Measurements from ENCODE around the gene CCDC66.
"Not testable (repeated sequence)": the region's sequence is repeated elsewhere in the genome, so short reads cannot be mapped to it uniquely, and the experiment has no call there.

The CCDC66 gene

GRCh38 chr3:56557831-56558170 lies 826 bp downstream of the CCDC66 start:
- in situ Hi-C loops (cut with MboI; ENCODE audit: low sequenced_read_pairs, unreplicated experiment): no loop called here
- TF ChIP-seq, protein P1, sequence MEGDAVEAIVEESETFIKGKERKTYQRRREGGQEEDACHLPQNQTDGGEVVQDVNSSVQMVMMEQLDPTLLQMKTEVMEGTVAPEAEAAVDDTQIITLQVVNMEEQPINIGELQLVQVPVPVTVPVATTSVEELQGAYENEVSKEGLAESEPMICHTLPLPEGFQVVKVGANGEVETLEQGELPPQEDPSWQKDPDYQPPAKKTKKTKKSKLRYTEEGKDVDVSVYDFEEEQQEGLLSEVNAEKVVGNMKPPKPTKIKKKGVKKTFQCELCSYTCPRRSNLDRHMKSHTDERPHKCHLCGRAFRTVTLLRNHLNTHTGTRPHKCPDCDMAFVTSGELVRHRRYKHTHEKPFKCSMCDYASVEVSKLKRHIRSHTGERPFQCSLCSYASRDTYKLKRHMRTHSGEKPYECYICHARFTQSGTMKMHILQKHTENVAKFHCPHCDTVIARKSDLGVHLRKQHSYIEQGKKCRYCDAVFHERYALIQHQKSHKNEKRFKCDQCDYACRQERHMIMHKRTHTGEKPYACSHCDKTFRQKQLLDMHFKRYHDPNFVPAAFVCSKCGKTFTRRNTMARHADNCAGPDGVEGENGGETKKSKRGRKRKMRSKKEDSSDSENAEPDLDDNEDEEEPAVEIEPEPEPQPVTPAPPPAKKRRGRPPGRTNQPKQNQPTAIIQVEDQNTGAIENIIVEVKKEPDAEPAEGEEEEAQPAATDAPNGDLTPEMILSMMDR (IDR thresholded peaks at IDR 0.05; ENCODE audit: borderline replicate concordance, control extremely low read depth, extremely low read depth, insufficient read depth, missing control alignments): no peak
- DNase-seq (ENCODE audit: low spot score): no peak

DNA sequence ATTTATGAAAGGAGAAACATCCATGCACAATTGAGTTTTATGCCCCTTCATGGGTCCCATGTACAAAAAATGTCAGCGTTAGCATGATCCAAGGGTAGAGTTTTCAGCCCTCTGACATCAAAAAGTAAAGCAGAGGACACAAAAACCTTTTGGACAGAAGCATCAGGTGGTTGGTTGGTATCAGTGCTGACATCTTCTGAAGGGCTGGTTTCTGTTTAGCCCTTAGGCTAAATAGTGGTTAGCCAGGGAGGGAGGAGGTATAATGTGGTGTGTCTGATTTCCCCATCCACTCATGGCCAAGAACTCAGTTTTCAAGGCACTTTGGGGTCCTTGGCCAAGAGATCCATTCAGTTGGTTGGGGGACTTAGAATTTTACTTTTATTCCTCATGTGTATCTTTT lies 16.5 kb downstream of the CCDC66 start:
- TF ChIP-seq, protein P1 (IDR thresholded peaks at IDR 0.05; ENCODE audit: borderline replicate concordance, control extremely low read depth, extremely low read depth, insufficient read depth, missing control alignments): no peak
- in situ Hi-C loops (cut with MboI; ENCODE audit: low sequenced_read_pairs, unreplicated experiment): no loop called here
- no peak for DNase-seq (ENCODE audit: low spot score)

DNA sequence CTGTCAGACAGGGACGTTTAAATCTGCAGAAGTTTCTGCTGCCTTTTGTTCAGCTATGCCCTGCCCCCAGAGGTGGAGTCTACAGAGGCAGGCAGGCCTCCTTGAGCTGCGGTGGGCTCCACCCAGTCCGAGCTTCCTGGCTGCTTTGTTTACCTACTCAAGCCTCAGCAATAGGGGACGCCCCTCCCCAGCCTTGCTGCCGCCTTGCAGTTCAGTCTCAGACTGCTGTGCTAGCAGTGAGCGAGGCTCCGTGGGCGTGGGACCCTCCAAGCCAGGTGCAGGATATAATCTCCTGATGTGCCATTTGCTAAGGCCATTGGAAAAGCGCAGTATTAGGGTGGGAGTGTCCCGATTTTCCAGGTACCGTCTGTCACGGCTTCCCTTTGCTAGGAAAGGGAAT lies 25.0 kb downstream of the CCDC66 start:
- DNase-seq (ENCODE audit: low spot score); in situ Hi-C loops (cut with MboI; ENCODE audit: low sequenced_read_pairs, unreplicated experiment): not testable (repeated sequence)

DNA sequence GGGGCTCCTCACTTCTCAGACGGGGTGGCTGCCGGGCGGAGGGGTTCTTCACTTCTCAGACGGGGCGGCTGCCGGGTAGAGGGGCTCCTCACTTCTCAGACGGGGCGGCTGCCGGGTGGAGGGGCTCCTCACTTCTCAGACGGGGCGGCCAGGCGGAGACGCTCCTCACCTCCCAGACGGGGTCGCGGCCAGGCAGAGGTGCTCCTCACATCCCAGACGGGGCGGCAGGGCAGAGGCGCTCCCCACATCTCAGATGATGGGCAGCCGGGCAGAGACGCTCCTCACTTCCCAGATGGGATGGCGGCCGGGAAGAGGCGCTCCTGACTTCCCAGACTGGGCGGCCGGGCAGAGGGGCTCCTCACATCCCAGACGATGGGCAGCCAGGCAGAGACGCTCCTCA lies 27.3 kb downstream of the CCDC66 start:
- in situ Hi-C loops (cut with MboI; ENCODE audit: low sequenced_read_pairs, unreplicated experiment); DNase-seq (ENCODE audit: low spot score): not testable (repeated sequence)

- in situ Hi-C loops (cut with MboI; ENCODE audit: low sequenced_read_pairs, unreplicated experiment): no loop called here
- no peak for DNase-seq (ENCODE audit: low spot score)
- TF ChIP-seq, protein P1 (IDR thresholded peaks at IDR 0.05; ENCODE audit: borderline replicate concordance, control extremely low read depth, extremely low read depth, insufficient read depth, missing control alignments): no peak
Observed at GRCh38 chr3:56590814-56591213, 33.8 kb downstream of the CCDC66 start.

DNA sequence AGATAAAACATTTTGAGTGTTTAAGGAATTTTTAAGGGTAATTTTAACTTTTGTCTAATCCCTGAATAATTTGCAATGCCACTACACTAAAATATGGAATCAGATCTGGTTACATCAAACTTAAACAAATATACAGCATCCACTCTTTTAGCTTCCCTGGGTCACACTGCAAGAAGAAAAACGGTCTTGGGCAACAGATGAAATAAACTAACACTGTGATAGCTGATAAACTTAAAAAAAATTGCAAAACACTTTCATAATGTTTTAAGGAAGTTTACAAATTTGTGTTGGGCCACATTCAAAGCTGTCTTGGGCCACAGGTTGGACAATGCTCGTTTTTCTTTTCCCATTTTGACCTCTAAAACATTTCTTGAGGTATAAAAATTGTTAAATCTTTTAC lies 34.3 kb downstream of the CCDC66 start:
- no peak for DNase-seq (ENCODE audit: low spot score)
- TF ChIP-seq, protein P1 (IDR thresholded peaks at IDR 0.05; ENCODE audit: borderline replicate concordance, control extremely low read depth, extremely low read depth, insufficient read depth, missing control alignments): no peak
- in situ Hi-C loops (cut with MboI; ENCODE audit: low sequenced_read_pairs, unreplicated experiment): no loop called here

DNA sequence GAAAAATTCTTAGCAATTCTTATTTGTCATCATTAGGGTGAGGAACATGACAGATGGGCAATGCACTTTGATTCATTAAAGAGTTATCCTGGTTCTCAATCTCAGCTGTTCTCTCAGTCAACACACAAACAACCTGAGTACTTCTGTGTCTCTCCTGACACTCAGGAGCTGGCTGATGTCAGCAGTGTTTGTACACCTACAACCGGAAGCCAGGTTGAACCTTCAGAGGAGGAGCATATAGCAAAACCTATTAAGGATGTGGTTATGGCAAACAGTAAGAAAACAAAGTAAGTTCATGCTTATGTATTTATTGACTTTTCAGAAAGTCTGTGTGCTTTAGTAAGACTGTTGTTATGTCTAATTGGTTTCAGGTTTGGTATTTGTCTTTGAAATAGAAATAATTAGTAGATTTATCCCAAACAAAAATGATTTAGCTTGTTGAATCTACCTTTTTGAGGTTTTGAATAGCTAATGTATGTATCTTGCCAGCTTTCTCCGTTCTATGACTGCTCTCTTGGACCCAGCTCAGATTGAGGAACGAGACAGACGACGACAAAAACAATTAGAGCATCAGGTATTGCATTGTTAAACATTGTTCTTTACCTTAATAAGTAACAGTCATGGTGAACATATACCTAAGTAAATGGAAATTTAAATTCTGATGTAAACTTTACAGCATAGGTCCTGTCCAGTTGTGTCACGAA lies 36.6 kb downstream of the CCDC66 start:
- TF ChIP-seq, protein P1 (IDR thresholded peaks at IDR 0.05; ENCODE audit: borderline replicate concordance, control extremely low read depth, extremely low read depth, insufficient read depth, missing control alignments): no peak

More for the DNA sequence above, 36.6 kb downstream of the CCDC66 start:
- in situ Hi-C loops (cut with MboI; ENCODE audit: low sequenced_read_pairs, unreplicated experiment): no loop called here
- DNase-seq (ENCODE audit: low spot score): no peak
